Astrocyte (in vitro differentiated cells and primary cell): ENCODE data around the gene CHN1.

Experiments
- CTCF ChIP-seq: IDR thresholded peaks from 2 replicates; pipeline ENCODE4 v1.5.1; 2011; ENCODE audit warnings: low read depth, mild to moderate bottlenecking, inconsistent platforms, low read length, moderate library complexity; ENCODE audit not compliant: insufficient read depth
- EZH2 ChIP-seq: IDR thresholded peaks from 2 replicates; pipeline ENCODE4 v1.6.1; 2012; ENCODE audit warnings: mild to moderate bottlenecking, low read length, inconsistent platforms; ENCODE audit not compliant: insufficient read depth

- no peak for TF ChIP-seq EZH2
- TF ChIP-seq CTCF, result no peak
Measured at GRCh38 chr2:174771136-174771535, 234.0 kb downstream of the CHN1 start.
